ENCODE data around the gene NFIC.

DNA sequence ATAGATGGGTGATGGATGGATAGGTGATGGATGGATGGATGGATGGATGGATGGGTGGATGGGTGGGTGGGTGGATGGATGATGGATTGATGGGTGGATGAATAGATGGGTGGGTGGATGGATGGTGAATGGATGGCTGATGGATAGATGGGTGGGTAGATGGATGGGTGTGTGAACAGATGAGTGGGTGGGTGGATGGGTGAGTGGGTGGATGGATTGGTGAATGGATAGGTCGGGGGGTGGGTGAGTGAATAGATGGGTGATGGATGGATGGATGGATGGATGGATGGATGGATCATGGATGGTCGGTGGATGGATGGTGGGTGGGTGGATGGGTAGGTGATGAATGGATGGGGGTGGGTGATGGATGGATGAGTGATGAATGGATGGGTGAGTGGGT lies 110.4 kb downstream of the NFIC start:
- TF ChIP-seq, protein P1, sequence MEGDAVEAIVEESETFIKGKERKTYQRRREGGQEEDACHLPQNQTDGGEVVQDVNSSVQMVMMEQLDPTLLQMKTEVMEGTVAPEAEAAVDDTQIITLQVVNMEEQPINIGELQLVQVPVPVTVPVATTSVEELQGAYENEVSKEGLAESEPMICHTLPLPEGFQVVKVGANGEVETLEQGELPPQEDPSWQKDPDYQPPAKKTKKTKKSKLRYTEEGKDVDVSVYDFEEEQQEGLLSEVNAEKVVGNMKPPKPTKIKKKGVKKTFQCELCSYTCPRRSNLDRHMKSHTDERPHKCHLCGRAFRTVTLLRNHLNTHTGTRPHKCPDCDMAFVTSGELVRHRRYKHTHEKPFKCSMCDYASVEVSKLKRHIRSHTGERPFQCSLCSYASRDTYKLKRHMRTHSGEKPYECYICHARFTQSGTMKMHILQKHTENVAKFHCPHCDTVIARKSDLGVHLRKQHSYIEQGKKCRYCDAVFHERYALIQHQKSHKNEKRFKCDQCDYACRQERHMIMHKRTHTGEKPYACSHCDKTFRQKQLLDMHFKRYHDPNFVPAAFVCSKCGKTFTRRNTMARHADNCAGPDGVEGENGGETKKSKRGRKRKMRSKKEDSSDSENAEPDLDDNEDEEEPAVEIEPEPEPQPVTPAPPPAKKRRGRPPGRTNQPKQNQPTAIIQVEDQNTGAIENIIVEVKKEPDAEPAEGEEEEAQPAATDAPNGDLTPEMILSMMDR (IDR thresholded peaks at IDR 0.05): no peak
- TF ChIP-seq POLR2A (IDR thresholded peaks at IDR 0.05): no peak
